Right hindlimb (tissue), 1 donor: ENCODE results near the gene RPL31.

Source experiments
- DNase-seq: peaks from one replicate; pipeline ENCODE4 v3.0.0-alpha.2; 2018

The RPL31 gene

DNA sequence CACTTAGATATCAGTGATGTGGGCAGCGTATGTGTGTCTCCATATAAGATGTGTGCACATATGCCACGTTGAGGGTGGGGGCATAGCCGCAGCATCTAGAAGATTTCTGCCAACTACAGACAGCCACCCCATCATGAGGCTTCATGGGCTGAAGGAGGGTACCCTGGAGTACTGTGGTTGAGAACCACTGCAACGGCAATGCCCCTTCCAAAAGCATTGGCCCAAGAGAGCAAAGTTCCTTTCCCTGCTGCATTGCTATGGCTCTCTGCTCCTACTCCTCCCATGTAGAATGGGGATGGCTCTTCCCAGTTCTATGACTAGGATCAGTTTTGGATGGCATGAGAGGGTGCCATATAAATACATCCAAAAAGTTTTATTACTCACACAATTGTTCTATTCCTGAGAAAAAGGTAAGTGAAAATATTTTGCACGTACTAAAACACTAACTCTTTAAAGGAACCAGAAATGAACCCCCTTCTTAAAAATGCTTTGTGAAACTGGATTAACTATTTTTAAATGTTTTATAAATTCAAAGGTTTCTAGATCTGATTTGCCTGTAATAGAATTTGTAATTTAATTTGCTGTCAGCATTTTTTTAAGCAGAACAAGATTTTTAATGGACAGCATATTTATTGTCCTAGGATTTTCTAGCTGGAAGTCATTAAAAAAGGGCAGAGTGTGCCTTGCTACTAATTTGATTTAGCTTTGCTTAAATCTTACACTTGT, 4.4 kb upstream of the RPL31 start:
- DNase-seq = no peak

DNA sequence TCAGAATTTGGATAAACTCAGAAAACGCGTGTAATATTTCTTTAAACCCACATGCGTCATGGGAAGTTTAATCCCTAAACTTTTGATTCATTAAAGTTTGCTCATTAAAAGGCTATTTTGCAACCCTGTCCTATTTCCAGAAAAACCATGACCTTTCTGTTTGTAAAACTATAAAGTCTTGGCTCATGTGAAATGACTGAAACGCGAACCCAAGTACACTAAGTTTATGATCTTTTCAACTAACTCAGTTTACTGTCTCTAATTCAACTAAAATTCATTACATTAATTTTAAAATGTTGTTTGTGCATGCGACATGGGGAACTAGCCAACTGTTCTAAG, 3.9 kb upstream of the RPL31 start:
- DNase-seq = no peak

DNA sequence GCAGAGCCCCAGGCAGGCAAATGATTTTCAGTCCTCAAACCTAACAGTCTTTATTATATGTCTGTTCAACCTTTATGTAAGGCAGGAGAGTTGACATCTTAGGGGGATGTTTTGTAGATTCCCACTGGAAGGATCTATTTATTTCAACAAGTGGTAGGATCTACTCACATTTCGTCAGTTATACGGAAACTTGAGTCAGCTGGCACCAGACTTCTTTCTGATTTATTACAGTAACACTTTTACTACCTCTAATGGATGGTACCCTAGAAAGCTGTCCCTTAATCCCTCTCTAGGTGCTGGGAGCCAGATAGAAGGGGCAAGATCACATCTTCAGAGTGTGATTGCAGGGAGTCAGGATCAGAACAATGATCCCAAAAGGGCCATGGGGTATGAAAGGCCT, 2.1 kb upstream of the RPL31 start:
- DNase-seq = no peak

DNA sequence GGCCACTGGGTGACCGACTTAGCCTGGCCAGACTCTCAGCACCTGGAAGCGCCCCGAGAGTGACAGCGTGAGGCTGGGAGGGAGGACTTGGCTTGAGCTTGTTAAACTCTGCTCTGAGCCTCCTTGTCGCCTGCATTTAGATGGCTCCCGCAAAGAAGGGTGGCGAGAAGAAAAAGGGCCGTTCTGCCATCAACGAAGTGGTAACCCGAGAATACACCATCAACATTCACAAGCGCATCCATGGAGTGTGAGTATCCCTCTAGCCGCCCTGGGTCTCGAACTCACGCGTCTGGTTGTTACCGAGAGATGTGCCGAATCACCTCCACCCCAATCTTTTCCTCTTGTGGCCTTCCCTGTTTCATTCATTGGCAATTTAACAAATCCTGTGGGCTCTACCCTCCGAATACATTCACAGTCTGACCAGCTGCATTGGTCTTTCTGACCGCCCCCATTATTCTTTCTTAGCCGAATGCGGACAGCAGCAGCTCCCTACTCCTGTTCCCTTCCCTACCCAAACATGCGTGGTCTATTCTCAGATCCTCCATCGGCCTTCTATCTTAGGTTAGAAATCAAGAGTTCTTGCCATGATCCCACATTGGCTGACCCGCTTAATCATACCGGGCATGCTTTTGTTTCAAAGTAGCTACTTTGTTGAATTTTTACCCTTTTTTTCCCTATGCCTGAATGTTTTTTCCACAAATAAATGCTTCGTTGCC, 631 bp downstream of the RPL31 start:
- no peak for DNase-seq

DNA sequence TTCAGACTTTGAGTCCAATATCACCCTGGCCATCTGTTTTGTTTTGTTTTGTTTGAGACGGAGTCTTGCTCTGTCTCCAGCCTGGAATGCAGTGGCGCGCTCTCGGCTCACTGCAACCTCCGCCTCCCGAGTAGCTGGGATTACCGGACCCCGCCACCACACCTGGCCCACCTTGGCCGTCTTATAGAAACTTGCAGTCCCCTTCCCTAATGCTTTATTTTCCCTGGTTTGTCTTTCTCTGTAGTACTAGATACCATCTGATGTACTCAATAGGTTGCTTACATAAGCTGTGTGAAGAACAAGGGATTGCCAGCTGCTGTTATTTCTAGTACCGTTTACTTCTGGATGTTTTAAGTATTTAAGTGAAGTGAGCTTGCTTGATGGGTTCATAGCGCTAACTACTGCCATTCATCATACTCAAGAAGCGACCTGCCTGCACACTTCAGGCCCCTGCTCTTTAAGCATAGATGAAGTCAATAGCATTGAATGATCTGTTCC, 1.2 kb downstream of the RPL31 start:
- no peak for DNase-seq

DNA sequence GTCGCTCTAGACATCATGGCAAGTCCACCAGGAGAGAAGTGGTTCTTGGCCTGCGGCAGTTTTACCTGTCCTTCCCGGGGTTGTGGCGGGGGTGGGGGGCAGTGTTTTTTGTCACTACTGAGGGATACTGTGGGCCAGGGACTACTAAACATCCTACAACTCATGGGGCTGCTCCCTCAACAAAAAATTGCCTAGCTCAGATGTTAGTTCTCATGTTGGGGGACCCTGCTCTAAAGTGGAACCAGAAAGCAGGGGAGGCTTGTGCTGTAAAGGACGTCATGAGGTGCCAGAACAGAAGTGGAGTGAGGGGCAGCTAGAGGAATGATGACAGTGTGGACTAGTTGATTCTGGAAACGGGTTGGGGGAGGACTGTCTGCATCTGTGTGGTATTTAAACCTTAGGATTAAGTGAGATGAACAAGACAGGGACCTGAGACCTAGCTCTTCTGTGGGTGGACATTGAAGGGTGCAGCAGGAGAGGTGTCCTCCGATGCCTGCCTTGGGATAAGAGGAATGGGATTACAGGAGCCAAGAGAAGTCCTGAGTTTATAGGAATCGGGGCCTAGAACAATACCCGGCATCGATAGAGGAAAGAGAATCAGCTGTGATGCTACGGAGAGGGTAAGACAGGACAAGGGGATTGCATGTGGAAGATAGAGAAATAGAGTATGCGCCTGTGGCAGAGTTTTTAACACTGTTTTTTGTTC, 2.7 kb downstream of the RPL31 start:
- no peak for DNase-seq

DNA sequence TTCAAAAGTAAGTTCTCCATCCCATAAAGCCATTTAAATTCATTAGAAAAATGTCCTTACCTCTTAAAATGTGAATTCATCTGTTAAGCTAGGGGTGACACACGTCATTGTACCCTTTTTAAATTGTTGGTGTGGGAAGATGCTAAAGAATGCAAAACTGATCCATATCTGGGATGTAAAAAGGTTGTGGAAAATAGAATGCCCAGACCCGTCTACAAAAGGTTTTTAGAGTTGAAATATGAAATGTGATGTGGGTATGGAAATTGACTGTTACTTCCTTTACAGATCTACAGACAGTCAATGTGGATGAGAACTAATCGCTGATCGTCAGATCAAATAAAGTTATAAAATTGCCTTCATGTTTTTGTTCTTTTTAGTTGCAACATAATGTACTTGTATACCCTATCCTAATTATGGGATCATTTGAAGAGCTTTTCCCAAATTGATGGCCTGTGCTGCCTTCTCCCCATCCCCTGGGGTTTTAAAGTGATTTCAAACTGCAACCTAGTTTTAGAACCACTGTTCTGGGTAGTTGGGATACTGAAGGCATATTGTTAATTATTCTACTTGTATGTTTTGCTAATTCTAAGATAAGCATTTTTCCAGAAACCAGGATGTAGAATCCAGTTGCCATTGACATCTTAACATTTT, 4.1 kb downstream of the RPL31 start:
- no peak for DNase-seq

DNA sequence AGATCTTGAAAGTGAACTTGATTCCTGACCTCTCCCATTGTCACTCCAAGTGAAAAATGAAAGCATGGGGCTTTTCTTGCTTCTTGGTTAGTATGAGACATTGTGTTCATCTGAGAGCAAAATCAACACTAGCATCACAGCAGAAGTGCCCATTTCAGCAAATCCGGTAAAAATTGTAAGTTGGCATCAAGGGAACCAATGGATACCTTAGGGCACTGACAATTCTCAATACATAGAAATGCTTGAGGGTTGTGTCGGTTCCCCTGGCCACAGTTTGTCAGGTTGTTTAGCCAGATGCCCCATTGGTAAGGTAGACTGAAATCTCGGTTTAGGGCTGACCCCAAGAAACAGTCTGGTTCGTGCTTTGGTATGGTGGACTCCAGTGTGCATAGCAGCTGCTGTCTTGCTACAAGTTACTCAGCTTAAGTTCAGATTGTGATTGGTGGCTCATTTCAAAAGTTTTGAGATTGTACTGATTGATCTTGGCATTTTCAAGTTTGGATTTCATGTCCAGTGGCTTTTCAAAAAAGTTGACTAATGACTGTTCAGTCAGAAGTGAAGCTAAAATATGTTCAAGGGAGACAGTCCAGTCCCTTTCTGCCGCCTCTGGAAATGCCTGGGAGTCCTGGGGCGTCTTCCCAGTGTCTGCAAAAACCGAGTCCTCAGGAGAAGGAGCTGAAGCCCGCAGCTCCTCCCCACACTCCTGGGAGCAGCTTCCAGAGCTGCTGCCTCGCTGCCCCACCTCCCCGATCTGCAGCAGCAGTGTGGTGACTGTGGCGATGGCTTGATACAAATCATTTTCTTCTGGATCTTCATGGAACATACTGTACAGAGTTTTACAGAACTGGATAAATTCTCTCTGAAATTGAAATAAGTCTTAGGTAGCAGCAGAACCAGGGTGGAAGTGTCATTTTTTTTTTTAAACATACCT, 5.6 kb downstream of the RPL31 start:
- DNase-seq = no peak

DNA sequence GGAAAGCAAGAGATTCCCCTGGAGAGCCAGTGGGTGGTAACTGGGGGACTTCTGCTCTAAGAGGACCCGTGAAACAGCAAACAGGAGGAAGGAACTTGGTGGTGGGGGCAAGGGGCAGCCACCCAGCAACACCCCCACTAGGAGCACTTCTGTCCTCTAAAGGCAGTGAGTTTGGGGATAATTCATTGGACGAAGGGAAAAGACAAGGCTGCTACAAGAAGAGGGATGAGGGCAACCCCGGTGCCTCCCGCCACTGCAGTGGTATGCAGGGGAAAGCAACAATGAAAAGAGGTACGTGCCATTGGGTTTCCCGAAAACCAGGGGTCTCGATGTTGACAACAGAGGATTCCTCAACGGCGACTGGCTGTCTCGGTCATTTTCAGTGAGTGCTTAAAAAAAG, 9.1 kb downstream of the RPL31 start:
- DNase-seq = no peak

DNA sequence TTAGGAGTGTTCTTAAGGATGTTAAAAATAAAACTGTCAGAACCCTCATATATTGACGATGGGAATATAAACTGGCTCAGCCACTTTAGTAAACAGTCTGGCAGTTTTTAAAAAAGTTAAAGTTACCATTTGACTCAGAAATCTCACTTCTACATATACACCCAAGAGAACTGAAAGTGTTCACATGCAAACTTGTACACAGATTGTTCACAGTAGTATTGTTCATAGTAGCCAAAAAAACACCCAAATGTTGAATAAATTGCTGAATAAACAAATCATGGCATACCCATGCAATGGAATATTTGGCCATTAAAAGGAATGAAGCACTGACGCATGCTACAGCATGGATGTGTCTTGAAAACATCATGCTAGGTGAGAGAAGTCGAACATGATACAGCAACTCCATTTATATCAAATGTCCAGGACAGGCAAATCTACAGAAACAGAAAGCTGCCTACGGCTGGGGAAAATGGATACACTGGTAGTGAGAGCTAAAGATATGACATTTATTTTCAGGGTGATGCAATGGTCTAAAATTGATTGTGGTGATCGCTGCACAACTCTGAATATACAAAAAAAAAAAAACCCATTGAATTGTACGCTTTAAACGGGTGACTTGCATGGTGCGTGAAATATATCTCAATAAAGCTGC, 10.1 kb downstream of the RPL31 start:
- DNase-seq = no peak

DNA sequence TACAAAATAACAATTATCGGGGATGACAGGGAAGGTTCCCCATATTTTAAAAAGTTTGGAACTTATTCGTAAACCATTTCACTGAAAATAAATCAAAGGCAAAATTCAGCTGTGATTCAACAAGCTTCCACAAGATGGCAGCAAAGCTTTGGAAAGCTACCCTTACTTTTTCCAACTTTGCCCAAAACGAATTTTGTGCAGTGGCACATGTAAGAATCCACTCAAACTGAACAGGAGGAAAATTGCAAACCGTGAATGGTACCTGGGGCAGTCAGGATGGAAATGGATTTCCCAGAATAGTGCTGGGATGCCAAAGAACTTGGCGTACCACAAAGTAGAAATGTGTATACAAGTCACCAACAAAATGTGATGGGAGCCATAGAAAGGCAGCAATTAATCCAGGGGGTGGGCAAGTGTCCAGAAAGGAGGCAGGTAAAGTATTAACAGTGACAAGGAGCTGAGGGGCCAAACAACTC, 10.7 kb downstream of the RPL31 start:
- no peak for DNase-seq

DNA sequence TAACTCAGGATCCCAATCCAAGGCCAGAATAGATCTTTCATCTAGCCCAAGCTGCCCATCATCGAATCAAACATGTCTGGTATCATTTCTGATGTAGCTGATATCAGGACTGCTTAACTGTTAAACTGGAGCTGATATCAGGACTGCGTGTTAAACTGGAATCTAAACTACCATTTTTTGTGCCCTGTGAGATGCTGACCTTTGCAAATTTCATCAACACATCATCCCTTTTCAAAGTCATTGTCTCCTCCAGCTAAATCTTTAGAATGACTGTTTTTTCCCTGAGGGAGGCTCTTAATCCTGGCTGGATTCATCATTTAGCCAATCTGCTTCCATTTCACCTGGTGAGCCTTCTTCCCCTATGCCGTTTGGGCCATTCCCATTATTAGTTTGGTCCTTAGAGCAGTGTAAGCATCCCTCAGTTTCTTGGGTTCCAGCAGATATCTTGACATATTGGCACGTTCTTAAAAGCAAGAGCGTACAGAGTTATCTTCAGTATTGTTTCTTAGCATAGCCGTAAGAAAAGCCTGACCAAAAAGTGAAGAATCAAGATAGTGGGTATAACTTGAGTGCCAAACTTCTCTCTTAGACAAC, 12.3 kb downstream of the RPL31 start:
- DNase-seq = no peak

DNA sequence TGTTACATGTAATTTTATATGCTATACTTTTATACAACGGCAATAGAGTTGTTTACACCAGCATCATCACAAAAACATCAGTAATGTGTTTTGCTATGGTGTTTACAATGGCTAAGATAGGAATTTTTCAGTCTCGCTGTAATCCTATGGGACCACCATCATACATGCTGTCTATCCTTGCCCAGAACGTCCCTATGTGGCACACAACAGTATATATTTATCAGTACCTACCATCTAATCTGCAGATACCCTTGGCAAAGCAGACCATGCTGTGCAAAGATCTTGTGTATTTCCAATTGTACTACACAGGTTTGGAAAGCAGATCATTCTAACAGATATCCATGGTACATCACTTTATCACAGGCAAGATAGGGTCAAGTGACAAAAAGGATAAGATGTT, 15.3 kb downstream of the RPL31 start:
- DNase-seq = no peak

DNA sequence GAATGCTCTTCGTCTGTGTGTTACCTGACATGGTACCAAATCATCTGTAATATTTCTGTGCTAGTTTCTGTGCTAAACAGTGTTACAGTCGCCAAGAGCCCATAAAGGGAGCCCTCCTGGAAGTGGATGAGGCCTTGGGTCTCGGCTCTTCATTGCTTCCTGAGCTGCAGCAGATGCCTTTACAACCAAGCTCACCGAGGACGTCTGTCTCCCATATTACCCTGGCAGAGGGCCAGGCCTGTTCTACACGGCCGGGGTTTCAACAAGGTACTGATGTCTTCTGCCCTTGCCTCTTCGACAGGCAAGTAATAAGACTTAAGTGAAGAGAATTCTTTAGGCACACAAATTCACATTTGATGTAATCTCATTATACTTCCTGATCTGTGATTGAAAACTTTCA, 16.8 kb downstream of the RPL31 start:
- no peak for DNase-seq

DNA sequence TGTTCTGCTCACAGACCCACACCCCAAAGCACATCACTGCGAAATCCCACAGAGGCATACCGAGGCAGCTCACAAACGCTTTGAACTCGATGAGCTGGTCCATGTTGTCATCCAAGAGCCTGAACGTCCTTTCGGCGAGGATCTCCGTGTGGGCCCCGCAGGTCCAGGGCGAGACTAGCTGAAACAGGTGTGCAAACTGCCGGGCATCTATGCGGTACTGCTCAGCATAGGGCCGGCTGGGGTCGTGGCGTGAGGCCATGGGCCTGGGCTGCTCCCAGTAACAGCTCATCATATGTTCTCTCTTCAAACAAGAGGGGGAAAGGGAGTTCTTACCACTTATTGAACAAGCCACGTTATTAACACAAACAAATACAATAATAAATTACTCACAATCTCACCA, 20.1 kb downstream of the RPL31 start:
- DNase-seq = no peak

DNA sequence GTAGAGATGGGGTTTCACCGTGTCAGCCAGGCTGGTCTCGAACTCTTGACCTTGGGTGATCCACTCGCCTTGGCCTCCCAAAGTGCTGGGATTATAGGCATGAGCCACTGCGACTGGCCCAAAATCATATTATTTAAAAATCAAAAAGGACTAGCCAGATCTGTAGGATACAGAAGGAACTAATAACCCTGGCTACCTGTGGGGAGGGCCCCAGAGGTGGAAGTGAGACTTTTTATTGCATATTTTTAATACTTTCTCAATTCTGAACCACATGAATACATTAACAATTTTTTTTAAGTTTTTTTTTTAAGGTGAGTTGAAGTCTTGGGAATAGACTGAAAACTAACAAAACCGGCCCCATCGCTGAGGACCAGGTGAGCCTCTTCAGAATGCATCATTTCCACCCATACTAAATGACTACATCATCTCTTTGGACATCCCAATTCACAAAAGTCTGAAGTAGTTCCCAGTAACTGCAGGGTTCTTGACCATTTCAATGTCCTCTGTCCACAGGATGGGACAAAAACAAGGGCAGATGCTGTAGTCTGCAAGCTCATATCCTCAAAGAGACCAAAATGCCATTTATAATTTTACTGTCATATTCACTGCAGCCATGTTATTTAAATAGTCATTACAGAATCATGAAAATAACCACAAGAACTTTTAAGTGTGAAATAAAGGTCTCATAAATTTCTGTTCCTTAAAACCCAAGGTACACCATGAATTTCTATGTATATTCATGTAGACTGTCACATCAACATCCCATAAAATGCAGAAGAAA, 21.4 kb downstream of the RPL31 start:
- no peak for DNase-seq

DNA sequence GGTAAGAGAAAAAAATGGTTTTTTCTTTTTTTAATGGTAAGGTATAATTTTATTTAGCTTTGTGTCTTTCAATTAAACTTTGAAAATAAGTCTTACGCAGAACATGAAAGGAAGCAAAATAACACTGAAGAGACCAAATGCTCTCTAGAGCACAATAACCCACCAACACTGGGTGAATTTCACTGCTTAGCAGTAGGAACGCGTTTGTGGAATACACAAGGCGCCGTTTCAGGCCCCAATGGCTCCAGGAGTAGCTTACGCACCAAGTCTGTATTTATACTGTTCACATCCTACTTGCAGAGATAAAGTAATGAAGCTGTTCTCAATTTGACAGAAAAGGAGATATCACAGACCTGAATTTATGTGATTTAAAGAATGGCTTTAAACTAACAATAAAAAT, 23.5 kb downstream of the RPL31 start:
- no peak for DNase-seq

DNA sequence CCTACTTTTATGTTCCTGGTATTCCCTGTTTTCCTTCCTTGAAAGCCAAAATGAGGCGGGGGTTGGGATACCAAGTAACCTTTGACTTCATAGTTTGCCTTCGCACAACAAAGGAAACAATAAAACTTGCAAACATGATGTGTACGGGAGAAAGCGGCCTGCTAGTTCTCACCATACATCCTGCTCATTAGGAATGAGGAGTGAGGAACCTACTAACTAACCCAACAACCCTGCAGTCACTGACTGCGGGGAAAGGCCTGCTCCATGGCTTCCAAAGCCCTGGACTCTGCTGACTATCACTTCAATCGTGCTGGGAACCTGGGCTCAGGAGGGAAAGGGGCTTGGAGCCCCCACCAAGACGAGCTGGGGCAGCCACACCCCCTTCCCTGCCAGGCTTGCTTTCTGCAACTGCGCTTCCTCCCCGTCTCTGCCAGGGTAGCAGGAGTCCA, 24.2 kb downstream of the RPL31 start:
- no peak for DNase-seq

DNA sequence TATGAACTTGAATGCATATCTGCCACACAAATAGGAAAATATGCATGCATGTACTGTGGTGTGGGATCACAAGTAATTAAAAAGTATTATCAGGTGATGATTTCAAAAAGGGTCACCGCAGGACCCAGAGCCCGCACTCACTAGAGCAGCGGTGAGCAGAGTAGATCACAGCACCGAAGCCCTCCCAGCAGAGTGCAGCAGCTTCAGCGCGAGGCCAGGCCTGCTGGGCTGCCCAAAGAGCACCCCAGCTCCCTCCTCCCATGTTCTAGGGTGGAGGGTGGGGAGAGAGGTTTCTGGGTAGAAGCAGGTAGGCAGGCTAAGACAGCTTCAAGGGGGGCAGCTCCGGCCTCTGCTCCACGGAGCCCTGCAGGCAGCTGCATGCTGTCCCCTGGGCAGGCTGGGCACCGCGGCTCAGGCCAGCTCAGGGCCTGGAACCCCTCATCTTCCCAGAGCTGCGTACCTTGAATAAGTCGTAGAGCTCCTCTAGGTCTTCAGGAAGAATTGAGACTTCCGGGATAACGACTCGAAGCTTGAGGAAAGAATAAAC, 24.9 kb downstream of the RPL31 start:
- DNase-seq = no peak

DNA sequence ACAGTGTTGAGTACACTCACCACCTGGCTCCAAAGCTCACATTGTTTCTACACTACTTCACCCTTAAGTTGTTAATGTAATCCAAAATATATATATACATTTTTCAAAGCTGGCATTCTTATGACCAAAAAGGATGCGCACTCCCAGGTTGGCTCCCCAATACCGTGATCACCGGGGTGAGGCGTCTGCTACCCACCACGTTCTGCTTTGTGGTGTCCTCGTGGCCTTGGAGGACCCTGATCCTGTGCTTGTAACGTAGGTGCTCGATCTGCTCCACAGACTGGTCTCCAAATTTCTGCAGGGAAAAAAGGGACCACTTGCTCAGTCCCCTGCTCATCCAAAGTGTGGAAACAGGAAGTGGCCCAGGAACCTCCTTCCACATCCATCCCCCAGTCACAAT, 25.8 kb downstream of the RPL31 start:
- DNase-seq = no peak
